ENCODE measurements around the gene EGFR.
A peak's percentile ranks its signal among the peaks of the same experiment; 100 is the strongest.

Gene EGFR

GRCh38 chr7:54992871-54993475, 25.8 kb upstream of the EGFR start:
- H3K4me3 ChIP-seq (replicated peaks; ENCODE audit: low read depth, low read length): no peak overlapping the region
- TF ChIP-seq CTCF (IDR thresholded peaks at IDR 0.05; ENCODE audit: low read depth, low read length, missing control alignments): no peak
- peak; percentile 4 for DNase-seq (ENCODE audit: extremely low read depth, low read depth)

DNA sequence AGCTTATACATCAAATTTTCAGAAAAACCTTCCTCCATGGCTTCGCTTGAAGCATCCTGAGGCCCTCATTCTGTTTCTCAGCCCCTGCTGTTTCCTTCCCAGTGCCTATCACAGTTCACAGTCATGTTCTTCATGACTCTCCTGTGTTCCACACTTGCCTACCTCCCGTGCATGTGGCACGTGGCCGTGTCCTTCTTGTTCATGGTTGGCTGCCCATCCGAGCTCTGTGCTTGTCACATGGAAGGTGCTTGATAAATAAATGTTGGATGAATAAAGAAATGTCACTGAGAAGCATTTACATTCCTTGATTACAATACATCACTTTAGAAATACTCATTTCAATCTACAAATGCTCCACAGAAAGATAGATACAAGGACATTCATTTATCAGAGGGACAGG, 23.7 kb upstream of the EGFR start:
- no peak overlapping the region for H3K4me3 ChIP-seq (replicated peaks; ENCODE audit: low read depth, low read length)
- TF ChIP-seq CTCF (IDR thresholded peaks at IDR 0.05; ENCODE audit: low read depth, low read length, missing control alignments): no peak
- no peak for DNase-seq (ENCODE audit: extremely low read depth, low read depth)

DNA sequence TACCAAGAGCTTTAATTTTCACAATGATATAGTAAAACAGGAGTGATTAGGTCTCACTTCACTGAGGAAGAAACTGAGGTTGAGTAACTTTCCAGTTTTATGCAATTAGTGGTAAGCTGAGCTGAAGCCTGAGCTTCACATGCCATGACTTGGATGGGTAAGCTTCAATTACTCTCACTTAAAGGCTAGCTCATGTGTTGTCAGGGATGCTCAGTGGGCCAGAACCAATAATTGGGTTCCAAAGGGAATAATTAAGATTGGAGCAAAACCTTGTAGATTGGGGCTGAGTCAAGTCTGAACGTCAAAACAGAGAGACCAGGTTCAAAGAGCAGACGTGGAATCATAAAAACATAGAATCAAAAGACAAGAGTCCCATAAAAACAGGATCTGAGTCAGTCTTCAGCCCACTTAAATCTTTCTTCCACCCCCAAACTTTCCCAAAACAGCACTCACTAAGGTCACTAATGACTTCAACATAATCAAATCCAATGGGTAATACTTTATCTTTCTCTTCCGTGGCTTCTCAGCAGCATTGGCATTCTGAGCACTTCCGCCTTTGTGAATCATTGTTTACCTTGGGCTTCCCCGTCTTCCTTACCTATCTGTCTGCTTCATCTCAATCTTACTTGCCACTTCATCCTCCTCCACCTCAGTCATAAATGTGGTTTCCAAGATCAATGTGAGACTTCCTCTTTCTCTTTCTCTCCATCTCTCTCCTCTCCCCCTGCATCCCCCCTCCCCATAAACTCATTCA, 23.0 kb upstream of the EGFR start:
- no peak for TF ChIP-seq CTCF (IDR thresholded peaks at IDR 0.05; ENCODE audit: low read depth, low read length, missing control alignments)
- DNase-seq (ENCODE audit: extremely low read depth, low read depth): peak; percentile 32
- H3K4me3 ChIP-seq (replicated peaks; ENCODE audit: low read depth, low read length): no peak overlapping the region

GRCh38 chr7:54996391-54996790, 22.4 kb upstream of the EGFR start:
- H3K4me3 ChIP-seq (replicated peaks; ENCODE audit: low read depth, low read length): no peak overlapping the region
- no peak for DNase-seq (ENCODE audit: extremely low read depth, low read depth)
- no peak for TF ChIP-seq CTCF (IDR thresholded peaks at IDR 0.05; ENCODE audit: low read depth, low read length, missing control alignments)

DNA sequence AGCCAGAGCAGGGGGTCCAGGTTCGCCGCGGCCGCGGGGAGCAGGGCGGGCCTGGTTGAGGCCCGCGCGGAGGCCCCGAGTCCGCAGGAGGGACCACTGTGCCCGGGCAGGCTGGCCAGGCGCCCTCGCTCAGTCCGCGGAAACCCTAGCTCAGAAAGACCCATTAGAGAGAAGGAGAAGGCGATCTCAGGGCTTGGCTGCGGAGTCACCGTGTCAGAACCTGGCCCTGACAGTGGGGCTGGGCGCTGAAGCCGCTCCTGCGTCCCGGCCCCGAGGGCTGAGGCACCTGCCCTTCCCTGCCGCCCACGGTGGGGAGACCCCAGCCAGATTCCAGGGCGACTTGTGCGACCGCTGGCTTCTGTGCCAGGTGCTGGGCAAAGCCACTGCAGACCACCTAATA, 14.2 kb upstream of the EGFR start:
- DNase-seq (ENCODE audit: extremely low read depth, low read depth): no peak
- no peak overlapping the region for H3K4me3 ChIP-seq (replicated peaks; ENCODE audit: low read depth, low read length)
- no peak for TF ChIP-seq CTCF (IDR thresholded peaks at IDR 0.05; ENCODE audit: low read depth, low read length, missing control alignments)

GRCh38 chr7:55005241-55005851, 13.5 kb upstream of the EGFR start:
- no peak for TF ChIP-seq CTCF (IDR thresholded peaks at IDR 0.05; ENCODE audit: low read depth, low read length, missing control alignments)
- H3K4me3 ChIP-seq (replicated peaks; ENCODE audit: low read depth, low read length): no peak overlapping the region
- DNase-seq (ENCODE audit: extremely low read depth, low read depth): no peak
